Measurements from ENCODE around the gene NCAPH2.

NCAPH2 gene

GRCh38 chr22:50572965-50573364 lies 64.9 kb downstream of the NCAPH2 start:
- Histone ChIP-seq H3K4me1 (ENCODE audit: control insufficient read depth, insufficient read depth, low read length, poor library complexity, severe bottlenecking) (no peaks in the 10 kb centered on the region), H3K4me3 (ENCODE audit: extremely low read depth, insufficient read depth, low read length, poor library complexity, severe bottlenecking) (no peak overlapping the region), H3K27ac (ENCODE audit: low read depth, low read length, severe bottlenecking) (no peak overlapping the region), H3K9me3 (ENCODE audit: control insufficient read depth, low read length) (no peaks in the 10 kb centered on the region), H3K36me3 (ENCODE audit: control insufficient read depth, insufficient read depth, low read length) (peaks cover 58% of the 10 kb centered on the region)
- 99 to 100% methylated on average over 6 to 8 of the region's 11 CpGs for whole genome bisulfite sequencing, 2 experiments (ENCODE audit: insufficient coverage in 2 of 2)

- H3K4me1 ChIP-seq (ENCODE audit: control insufficient read depth, insufficient read depth, low read length, poor library complexity, severe bottlenecking) = no peaks in the 10 kb centered on the region
- H3K27ac ChIP-seq (ENCODE audit: low read depth, low read length, severe bottlenecking) = no peak overlapping the region
- 94 to 98% methylated on average over 20 to 24 of the region's 26 CpGs for WGBS, 2 experiments (ENCODE audit: insufficient coverage in 2 of 2)
- peaks cover 61% of the 10 kb centered on the region for H3K36me3 ChIP-seq (ENCODE audit: control insufficient read depth, insufficient read depth, low read length)
- H3K9me3 ChIP-seq (ENCODE audit: control insufficient read depth, low read length) = no peaks in the 10 kb centered on the region
- no peak overlapping the region for H3K4me3 ChIP-seq (ENCODE audit: extremely low read depth, insufficient read depth, low read length, poor library complexity, severe bottlenecking)
These were observed 65.7 kb downstream of the NCAPH2 start for GRCh38 chr22:50573491-50574382.

- no peak overlapping the region for H3K27ac ChIP-seq (ENCODE audit: low read depth, low read length, severe bottlenecking)
- no peaks in the 10 kb centered on the region for H3K4me1 ChIP-seq (ENCODE audit: control insufficient read depth, insufficient read depth, low read length, poor library complexity, severe bottlenecking)
- no peak overlapping the region for H3K4me3 ChIP-seq (ENCODE audit: extremely low read depth, insufficient read depth, low read length, poor library complexity, severe bottlenecking)
- 96 to 100% methylated on average over 10 to 11 of the region's 11 CpGs for WGBS, 2 experiments (ENCODE audit: insufficient coverage in 2 of 2)
- H3K9me3 ChIP-seq (ENCODE audit: control insufficient read depth, low read length) = no peaks in the 10 kb centered on the region
- H3K36me3 ChIP-seq (ENCODE audit: control insufficient read depth, insufficient read depth, low read length) = peaks cover 62% of the 10 kb centered on the region
These were observed 66.3 kb downstream of the NCAPH2 start for GRCh38 chr22:50574383-50574755.

Measured in mesodermal cell (in vitro differentiated cells).